HG03378 (cell line): ENCODE results near the gene RTRAF.

Experiments
- ATAC-seq: cut with Tn5 transposase; IDR thresholded peaks from one replicate; pipeline ENCODE4 v1.9.1; 2021; ENCODE audit warnings: mild to moderate bottlenecking, moderate library complexity; ENCODE audit not compliant: unreplicated experiment

RTRAF gene

DNA sequence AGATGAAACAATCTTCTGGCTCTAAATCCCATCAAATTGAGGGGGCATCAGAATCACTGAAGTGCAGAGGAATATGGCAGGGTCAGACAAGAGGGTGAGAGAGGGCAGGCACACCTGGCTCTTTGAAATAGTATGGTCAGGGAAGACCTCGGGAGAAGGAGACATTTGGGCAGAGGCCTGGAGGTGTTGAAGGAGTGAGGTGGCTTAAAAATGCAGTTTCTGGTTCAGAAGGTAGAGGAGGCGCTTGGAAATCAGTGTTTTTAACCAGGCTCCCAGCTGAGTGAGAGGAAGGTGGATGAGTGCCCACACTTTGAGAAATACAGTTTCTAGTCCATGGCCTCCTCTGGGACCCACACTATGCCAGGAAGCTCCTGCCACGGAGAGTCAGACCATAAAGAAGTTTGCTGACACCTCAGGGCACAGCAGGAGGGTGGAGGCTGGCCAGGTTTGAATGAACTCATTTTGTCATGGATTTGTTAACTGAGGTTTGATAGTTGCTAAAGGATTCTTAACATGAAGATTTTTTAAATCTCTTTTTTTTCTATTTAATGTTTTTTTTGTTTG lies 59.4 kb downstream of the RTRAF start:
- ATAC-seq = no peak

DNA sequence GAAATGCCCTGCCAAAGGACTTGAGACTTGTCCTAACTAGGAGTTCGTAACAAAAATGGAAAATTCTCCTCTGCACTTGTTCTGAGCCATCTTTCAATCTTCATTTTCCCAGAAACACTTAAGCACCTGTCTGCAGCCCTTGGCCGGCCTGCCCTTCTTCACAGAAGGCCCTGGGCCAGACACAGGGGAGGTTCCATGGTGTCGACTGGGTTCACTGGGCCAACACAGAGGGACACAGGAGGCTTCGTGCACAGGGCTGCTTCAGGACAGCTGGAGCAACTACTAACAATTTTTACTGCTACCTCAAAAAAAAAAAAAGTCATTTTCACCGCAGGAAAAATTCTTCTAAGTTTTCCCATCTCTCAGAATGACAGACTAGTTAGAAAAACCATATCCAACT lies 59.9 kb downstream of the RTRAF start:
- no peak for ATAC-seq

DNA sequence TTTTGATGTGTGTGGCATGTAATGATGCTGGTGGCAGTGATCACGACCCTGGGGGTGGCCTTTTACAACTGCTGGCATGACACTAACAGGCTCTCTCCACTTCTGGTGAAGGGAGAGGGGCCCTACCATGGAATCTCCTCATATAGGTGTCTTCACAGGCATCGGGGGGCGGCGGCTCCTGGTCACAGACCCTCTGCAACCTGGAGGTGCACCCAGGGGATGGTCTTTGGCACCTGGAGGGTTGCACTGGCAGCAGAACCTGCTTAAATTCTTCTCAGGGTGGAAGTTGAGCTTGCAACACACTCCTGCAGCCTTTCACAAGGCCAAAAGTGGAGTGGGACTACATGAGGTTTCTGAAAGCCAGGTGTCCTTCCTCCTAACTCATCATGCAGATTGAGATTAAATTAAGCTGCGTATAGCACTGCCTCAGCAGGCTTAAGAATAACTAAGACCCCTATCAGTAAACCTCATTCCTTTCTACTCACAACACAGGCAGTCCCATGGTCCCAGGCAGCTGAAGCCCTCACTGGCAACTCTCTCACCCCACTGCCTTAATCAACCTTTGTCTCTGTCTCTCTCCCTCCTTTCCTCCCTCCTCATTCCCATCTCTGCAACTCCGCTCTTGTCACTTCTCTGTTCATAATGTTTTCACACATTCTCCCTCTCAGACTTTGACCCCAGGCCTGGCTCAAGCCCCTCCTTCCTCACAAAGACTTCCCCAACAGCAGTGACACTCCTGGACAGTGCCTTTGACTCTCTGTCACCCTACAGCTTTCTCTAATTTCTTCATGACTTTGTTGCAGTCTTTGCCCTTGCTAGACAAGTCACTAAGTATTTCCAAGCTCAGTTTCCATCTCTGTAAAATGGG lies 60.6 kb downstream of the RTRAF start:
- ATAC-seq = no peak

GRCh38 chr14:52051251-52051650 lies 61.9 kb downstream of the RTRAF start:
- ATAC-seq = no peak

DNA sequence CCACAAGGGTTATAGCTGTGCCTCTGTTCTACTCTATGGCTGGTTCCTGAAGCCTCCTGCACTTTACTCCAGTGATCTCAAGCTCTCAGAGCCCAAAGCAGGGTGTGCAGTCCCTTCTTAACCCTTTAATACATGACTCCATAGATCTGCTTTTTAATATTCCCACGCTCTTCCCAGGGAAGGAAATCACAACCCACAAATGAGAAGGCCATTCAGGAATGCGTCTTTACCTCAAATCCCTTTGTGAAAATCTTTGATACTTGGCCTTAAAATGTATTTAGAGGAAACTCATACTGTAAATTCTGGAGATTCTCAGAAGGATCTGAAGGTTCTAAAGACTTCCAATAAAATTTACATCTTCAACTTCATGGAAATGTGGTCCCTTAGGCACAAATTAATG lies 62.5 kb downstream of the RTRAF start:
- no peak for ATAC-seq

GRCh38 chr14:52052288-52052943 lies 63.1 kb downstream of the RTRAF start:
- ATAC-seq = no peak

GRCh38 chr14:52053044-52053443 lies 63.7 kb downstream of the RTRAF start:
- ATAC-seq = no peak

- ATAC-seq = no peak
Measured at GRCh38 chr14:52054678-52055077, 65.3 kb downstream of the RTRAF start.

DNA sequence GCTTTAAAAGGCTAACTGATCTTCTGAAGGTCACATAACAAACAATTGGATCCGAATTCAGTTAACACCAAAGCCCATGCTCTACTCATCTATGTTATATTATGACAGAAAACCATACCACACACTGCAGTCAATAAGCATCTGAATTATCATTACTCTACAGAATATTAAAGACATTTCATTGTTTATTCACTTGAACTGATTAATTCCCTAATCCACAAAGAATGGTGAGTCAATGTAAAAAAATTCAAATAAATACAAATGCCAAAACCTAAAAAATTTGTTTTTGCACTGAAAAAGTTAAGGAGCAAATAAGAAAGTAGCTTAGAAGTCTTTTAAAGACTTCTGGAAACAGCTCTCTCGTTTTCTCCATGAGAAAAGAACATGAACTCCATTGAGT lies 65.8 kb downstream of the RTRAF start:
- no peak for ATAC-seq

GRCh38 chr14:52058341-52058740 lies 69.0 kb downstream of the RTRAF start:
- ATAC-seq = no peak

GRCh38 chr14:52059649-52060048 lies 70.3 kb downstream of the RTRAF start:
- no peak for ATAC-seq

GRCh38 chr14:52060080-52060479 lies 70.7 kb downstream of the RTRAF start:
- no peak for ATAC-seq
